HG03558 (cell line): ENCODE measurements around the gene MMP19.
"Not testable (repeated sequence)": the region's sequence is repeated elsewhere in the genome, so short reads cannot be mapped to it uniquely, and the experiment has no call there.

Source experiments
- ATAC-seq: cut with Tn5 transposase; IDR thresholded peaks from one replicate; pipeline ENCODE4 v1.9.1; 2021; ENCODE audit warnings: moderate number of reproducible peaks; ENCODE audit not compliant: unreplicated experiment; ENCODE audit errors: extremely low read depth

The MMP19 gene

GRCh38 chr12:55845361-55845760, 2.6 kb upstream of the MMP19 start:
- ATAC-seq, result no peak

- no peak for ATAC-seq
These were observed 2.2 kb upstream of the MMP19 start for GRCh38 chr12:55844961-55845360.

- no peak for ATAC-seq
These were observed 695 bp upstream of the MMP19 start for GRCh38 chr12:55843431-55843830.

GRCh38 chr12:55840581-55841351, 2.0 kb downstream of the MMP19 start:
- no peak for ATAC-seq

- no peak for ATAC-seq
These were observed 3.2 kb downstream of the MMP19 start for GRCh38 chr12:55839345-55840140.

- no peak for ATAC-seq
These were observed 4.4 kb downstream of the MMP19 start for GRCh38 chr12:55838361-55838760.

GRCh38 chr12:55834400-55834799, 8.3 kb downstream of the MMP19 start:
- ATAC-seq, result not testable (repeated sequence)

GRCh38 chr12:55833056-55833455, 9.7 kb downstream of the MMP19 start:
- ATAC-seq, result no peak

- ATAC-seq, result no peak
These were observed 11.3 kb downstream of the MMP19 start for GRCh38 chr12:55831447-55831815.

GRCh38 chr12:55830601-55831446, 11.9 kb downstream of the MMP19 start:
- no peak for ATAC-seq

GRCh38 chr12:55829967-55830600, 12.7 kb downstream of the MMP19 start:
- ATAC-seq, result no peak

- no peak for ATAC-seq
These were observed 14.4 kb downstream of the MMP19 start for GRCh38 chr12:55828357-55828756.

GRCh38 chr12:55827806-55828205, 14.9 kb downstream of the MMP19 start:
- no peak for ATAC-seq

GRCh38 chr12:55824726-55825125, 18.0 kb downstream of the MMP19 start:
- ATAC-seq, result no peak

- ATAC-seq, result no peak
These were observed 19.3 kb downstream of the MMP19 start for GRCh38 chr12:55823419-55823818.

- ATAC-seq, result no peak
These were observed 20.5 kb downstream of the MMP19 start for GRCh38 chr12:55822228-55822627.

- ATAC-seq, result no peak
These were observed 22.1 kb downstream of the MMP19 start for GRCh38 chr12:55820679-55821078.

- ATAC-seq, result no peak
These were observed 23.9 kb downstream of the MMP19 start for GRCh38 chr12:55818886-55819285.

GRCh38 chr12:55818140-55818728, 24.5 kb downstream of the MMP19 start:
- peak; percentile 3 for ATAC-seq
